AG09309 (cell line): ENCODE measurements around the gene NOM1.

Source experiments
- DNase-seq: peaks from one replicate; pipeline ENCODE4 v3.0.0-alpha.2; 2010; ENCODE audit warnings: low read depth
- H3K4me3 ChIP-seq: 2 replicates; pipeline ENCODE4 v1.5.1; 2011; ENCODE audit warnings: mild to moderate bottlenecking, low read depth, low read length, moderate library complexity; ENCODE audit not compliant: control insufficient read depth
- TF ChIP-seq, protein P1 (sequence below): IDR thresholded peaks from 2 replicates; pipeline ENCODE4 v1.5.1; 2011; ENCODE audit warnings: mild to moderate bottlenecking, low read depth, low read length, inconsistent platforms; ENCODE audit not compliant: insufficient read depth, control insufficient read depth; ENCODE audit errors: missing control alignments

Gene NOM1

DNA sequence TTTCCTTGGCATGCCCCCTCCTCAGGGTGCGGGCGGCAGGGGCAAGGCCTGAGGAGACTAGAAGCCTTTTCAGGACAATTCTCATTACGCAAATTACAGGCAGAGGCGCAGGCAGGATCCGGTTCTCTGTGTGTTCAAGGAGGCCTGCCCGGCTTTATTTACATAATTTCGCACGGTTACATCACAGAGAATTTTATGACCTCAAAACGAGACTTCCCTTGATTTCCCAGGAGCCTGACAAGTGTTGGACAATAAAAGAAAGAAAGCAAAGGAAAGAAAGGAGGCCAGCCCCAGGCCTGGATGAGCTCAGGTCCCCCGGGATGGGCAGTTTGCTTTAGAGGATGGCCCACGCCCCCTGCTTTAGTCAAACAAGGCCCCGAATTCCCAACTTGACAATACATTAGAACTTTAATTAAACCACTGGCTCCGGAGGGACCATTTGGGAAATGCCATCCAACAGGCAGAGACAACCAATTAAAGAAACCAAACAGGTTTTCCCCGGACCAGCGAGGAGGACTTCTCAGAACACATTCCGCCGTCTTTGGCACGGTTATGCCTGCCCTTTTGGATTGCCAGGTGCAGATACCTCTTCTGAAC, 58.1 kb downstream of the NOM1 start:
- TF ChIP-seq, protein P1, sequence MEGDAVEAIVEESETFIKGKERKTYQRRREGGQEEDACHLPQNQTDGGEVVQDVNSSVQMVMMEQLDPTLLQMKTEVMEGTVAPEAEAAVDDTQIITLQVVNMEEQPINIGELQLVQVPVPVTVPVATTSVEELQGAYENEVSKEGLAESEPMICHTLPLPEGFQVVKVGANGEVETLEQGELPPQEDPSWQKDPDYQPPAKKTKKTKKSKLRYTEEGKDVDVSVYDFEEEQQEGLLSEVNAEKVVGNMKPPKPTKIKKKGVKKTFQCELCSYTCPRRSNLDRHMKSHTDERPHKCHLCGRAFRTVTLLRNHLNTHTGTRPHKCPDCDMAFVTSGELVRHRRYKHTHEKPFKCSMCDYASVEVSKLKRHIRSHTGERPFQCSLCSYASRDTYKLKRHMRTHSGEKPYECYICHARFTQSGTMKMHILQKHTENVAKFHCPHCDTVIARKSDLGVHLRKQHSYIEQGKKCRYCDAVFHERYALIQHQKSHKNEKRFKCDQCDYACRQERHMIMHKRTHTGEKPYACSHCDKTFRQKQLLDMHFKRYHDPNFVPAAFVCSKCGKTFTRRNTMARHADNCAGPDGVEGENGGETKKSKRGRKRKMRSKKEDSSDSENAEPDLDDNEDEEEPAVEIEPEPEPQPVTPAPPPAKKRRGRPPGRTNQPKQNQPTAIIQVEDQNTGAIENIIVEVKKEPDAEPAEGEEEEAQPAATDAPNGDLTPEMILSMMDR, result no peak
- no peak overlapping the region for H3K4me3 ChIP-seq
- no peak for DNase-seq

DNA sequence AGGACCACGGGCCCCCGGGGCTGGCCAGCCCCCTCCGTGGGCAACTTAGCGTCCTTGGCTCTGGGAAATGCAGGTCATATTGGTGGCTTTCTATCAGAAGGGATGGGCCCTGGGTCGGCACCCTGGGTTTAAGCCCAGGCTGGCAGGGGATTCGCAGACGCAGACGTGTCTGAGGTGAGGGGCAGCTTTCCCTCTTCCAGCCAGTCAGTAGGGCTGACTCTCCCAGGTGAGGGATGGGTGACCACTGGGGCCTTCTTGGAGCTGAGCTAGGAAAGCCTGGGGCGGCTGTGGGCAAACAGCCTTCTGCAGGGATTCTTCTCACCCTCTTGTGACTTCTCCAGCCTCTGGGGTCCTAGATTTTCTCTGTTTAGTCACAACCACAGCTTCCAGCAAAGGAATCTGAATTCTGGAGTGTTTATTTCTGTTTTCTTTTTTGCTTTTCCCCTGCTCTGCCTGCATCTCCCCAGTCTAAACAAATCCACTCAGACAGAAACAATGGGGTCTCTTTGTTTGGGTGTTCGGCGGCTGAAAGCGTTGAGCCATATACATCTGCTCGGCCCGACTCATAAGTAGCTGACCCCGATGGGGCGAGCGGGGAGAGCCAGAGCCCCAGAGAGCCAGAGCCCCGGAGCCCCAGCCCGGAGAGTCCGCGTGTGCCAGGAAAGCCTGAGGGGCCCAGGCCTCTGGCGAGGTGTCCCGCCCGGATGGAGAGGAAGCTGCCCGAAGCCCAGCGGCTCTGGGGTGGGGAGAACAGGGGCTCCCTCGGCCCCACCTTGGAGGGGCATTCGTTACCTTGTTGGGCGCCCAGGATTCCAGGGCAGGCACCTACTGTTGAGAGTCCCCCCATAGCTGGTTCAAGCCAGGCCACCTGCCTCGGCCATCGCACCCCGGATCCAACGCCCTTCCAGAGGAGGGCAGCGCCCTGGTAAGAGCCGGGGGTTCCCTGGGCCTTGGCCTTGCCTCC, 59.0 kb downstream of the NOM1 start:
- H3K4me3 ChIP-seq, result no peak overlapping the region
- TF ChIP-seq, protein P1, result no peak
- DNase-seq, result no peak

DNA sequence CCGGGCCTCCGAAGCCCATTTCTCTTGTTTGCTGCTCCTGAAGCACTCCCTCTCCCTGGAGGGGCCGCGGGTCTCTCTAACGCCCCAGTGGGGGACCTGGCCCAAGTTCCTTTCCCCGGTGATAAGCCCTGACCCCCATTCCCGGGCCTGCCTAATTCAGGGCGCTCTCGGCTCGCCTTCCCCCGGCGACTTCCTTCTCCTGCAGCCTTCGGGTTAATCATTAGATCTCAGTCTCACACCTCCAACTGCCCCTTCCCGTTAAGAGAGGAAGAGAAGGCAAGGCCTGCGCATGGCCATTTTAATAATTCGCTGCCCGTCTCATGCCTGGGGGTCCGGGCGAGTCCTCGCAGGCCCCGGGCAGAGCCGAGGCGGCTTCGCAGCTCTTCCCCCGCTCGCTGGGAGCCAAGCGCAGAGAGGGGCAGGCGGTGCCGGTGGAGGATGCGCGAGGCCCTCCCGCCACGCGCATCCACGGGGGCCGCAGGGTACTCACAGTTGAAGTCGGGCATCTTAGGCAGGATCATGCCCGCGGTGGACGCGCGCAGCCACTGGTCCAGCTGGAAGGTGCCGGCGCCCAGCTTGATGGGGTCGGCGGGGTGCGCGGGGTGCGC, 59.8 kb downstream of the NOM1 start:
- TF ChIP-seq, protein P1, result no peak
- no peak overlapping the region for H3K4me3 ChIP-seq
- no peak for DNase-seq

DNA sequence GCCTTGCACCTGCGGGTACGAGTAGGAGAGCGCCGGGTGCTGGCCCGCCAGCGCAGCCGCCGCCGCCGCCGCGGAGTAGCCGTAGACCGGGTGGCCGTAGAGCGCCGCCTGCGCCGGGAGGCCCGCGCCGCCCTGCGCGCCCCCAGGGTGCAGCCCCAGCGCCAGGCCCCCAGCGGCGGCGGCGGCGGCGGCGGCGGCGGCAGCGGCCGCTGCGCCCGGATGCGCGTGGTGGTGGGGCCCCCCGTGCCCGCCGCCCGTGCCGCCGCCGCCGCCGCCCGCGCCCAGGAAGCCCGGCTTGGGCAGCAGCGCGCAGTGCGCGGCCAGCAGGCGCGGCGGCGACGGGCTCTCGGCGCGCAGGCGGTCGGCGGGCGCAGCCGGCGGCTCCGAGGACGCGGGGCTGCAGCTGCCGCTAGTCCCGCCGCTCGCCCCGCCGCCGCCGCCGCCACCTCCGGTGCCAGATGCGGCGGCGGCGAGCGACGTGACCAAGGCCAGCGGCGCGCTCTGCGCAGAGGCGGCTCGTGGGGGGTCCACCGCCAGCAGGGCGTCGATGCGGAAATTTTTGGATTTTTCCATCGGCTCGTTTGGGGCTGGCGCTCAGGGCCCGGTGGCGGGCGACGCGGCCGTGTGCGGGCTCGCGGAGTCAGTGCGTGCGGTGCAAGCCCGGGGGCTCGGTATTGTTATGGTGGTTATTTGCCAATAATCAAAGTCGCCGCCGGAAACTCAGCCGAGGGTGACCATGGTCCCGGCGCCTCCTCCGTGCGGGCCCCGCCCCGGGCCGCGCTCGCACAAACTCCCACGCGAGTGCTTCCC, 60.5 kb downstream of the NOM1 start:
- H3K4me3 ChIP-seq, result no peak overlapping the region
- TF ChIP-seq, protein P1, result no peak
- no peak for DNase-seq

DNA sequence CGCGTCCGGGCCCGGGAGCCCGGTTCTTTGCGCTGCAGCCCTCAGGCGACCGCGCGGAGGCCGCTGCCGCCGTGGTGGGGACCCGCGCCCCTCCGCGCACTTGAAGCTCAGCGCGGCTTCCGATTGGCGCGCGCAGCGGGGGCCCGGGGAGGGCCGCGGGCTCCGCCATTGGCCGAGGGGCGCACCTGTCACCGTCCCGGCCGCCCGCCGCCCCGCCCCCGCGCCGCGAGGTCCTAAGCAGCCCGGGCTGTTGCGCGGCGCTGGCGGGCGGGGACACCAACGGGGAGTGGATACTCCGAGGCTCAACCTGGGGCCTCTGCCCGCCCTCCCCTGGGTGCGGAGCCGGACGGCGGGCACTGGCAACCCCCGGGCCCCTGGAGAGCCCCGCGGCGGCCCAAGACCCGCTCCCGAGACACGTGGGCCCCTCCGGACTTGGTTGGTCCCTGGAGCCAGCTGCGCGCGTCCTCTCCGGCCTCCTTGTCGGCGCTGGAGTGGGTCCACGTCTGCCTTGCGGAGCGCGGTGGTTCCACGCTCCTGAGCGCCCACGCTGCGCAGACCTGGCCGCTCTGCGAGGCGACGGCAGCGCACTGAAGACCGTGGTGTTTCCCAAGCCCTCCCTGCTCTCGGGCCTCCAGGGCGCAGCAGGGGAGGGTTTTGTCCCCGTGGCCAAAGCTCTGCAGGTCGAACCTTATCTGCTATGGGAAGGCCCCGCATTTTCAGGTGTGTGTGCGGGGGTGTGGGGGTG, 61.2 kb downstream of the NOM1 start, which contains the start of gene MNX1:
TSS of gene MNX1 (minus strand) at position 76 of the 745 bp plus-strand sequence. CDS start 313 bp downstream, outside the sequence.
- no peak for DNase-seq
- TF ChIP-seq, protein P1, result no peak
- no peak within 1 kb of the TSS for H3K4me3 ChIP-seq
